Transverse colon (tissue), 4 donors: ENCODE measurements around the gene ABCG2.

ENCODE experiments used
- POLR2A ChIP-seq: fragments of 450-650 bp; IDR thresholded peaks from one replicate; pipeline ENCODE4 v1.6.1; 2016; ENCODE audit warnings: antibody characterized with exemption, mild to moderate bottlenecking, moderate library complexity
- POLR2AphosphoS5 ChIP-seq, 3 donors: sonication (generic); formaldehyde crosslinking; IDR thresholded peaks; one replicate each; pipeline ENCODE4 v1.6.1; 2016; ENCODE audit warnings: antibody characterized with exemption in 3 of 3
- TF ChIP-seq, protein P1 (sequence below), 5 experiments: fragments of 200-600 bp in 3 of 5; fragments of 450-650 bp in 2 of 5; sonication (generic) in 3 of 5; IDR thresholded peaks; 1 replicate in 2 of 5; 2 replicates in 3 of 5; pipeline ENCODE4 v1.5.1; 2016 to 2017; ENCODE audit warnings: antibody characterized with exemption in 5 of 5, inconsistent platforms in 3 of 5, mild to moderate bottlenecking in 2 of 5, moderate library complexity in 1 of 5

DNA sequence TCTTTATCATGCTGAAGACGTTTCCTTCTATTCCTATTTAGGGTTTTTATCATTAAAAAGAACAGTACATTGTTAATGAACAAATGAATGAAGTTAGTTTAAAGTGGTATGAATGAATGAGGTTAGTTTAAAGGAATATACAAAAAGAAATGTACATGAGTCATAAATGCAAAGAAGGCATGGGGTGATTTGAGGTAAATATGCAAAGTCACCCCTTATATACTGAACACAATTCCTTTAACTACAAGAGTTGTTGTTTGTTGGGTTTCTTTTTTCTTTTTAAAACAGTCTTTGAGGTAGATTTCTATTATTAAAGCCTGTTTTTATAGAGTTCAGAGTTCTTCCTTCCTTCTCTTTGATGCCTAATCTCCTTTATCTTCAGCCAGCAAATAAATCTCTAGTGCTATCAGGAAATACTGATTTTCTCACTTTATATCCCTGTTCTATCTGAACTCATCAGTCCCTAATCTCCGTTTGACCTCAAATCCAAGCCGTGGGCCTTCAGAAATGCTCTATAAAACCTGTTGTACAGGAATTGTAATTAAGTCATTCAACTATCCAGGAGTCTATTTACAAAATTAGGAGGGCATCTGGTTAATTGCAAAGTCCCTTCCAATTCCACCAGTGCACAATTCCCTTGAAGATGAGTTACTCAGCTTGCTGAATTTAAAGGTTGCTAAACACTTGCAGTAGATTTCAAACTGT lies 31.6 kb upstream of the ABCG2 start:
- TF ChIP-seq POLR2A = no peak
- TF ChIP-seq, protein P1, sequence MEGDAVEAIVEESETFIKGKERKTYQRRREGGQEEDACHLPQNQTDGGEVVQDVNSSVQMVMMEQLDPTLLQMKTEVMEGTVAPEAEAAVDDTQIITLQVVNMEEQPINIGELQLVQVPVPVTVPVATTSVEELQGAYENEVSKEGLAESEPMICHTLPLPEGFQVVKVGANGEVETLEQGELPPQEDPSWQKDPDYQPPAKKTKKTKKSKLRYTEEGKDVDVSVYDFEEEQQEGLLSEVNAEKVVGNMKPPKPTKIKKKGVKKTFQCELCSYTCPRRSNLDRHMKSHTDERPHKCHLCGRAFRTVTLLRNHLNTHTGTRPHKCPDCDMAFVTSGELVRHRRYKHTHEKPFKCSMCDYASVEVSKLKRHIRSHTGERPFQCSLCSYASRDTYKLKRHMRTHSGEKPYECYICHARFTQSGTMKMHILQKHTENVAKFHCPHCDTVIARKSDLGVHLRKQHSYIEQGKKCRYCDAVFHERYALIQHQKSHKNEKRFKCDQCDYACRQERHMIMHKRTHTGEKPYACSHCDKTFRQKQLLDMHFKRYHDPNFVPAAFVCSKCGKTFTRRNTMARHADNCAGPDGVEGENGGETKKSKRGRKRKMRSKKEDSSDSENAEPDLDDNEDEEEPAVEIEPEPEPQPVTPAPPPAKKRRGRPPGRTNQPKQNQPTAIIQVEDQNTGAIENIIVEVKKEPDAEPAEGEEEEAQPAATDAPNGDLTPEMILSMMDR (IDR thresholded peaks at IDR 0.05) = no peak
- no peak for TF ChIP-seq POLR2AphosphoS5 (IDR thresholded peaks at IDR 0.05)
